ENCODE data around the gene PNPLA7.

DNA sequence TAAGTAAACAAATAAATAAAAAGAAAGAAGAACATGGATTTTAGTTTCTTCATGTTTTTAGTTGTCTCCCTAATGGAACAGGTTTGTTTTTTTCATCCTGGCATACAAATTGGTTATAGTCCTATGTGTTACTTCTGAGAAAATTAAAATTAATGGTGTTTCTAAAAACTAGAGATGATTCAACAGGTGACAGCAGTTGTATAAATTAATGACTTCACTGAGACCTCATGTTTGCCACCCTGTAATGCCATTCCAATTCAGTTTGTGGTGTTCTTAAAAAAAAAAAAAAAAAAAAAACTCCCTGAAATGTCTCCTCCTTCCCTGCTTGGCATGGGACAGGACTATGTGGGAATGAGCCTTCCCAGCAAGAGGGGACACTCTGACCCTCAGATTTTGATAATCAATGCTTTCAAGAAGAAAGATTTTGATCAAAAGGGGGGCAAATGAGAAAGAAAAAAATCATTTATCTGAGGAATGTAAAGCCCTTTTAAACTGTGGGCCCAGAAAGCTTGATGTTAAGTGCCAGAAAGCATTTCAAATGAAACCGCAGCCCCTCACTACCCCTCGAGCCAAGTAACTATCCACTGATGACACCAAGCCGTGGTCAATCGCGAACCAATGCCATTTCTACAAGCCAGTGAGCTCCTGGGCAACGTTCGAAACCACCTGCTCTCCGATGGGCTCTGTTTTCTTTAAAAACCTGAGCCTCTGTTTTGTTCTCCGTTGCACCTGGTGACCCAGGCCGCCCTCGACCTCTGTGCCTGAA is 128.2 kb downstream of the PNPLA7 start:
- TF ChIP-seq, protein P1, sequence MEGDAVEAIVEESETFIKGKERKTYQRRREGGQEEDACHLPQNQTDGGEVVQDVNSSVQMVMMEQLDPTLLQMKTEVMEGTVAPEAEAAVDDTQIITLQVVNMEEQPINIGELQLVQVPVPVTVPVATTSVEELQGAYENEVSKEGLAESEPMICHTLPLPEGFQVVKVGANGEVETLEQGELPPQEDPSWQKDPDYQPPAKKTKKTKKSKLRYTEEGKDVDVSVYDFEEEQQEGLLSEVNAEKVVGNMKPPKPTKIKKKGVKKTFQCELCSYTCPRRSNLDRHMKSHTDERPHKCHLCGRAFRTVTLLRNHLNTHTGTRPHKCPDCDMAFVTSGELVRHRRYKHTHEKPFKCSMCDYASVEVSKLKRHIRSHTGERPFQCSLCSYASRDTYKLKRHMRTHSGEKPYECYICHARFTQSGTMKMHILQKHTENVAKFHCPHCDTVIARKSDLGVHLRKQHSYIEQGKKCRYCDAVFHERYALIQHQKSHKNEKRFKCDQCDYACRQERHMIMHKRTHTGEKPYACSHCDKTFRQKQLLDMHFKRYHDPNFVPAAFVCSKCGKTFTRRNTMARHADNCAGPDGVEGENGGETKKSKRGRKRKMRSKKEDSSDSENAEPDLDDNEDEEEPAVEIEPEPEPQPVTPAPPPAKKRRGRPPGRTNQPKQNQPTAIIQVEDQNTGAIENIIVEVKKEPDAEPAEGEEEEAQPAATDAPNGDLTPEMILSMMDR (IDR thresholded peaks at IDR 0.05; ENCODE audit: low read depth, low read length, missing input control) = no peak
- TF ChIP-seq, protein P2, sequence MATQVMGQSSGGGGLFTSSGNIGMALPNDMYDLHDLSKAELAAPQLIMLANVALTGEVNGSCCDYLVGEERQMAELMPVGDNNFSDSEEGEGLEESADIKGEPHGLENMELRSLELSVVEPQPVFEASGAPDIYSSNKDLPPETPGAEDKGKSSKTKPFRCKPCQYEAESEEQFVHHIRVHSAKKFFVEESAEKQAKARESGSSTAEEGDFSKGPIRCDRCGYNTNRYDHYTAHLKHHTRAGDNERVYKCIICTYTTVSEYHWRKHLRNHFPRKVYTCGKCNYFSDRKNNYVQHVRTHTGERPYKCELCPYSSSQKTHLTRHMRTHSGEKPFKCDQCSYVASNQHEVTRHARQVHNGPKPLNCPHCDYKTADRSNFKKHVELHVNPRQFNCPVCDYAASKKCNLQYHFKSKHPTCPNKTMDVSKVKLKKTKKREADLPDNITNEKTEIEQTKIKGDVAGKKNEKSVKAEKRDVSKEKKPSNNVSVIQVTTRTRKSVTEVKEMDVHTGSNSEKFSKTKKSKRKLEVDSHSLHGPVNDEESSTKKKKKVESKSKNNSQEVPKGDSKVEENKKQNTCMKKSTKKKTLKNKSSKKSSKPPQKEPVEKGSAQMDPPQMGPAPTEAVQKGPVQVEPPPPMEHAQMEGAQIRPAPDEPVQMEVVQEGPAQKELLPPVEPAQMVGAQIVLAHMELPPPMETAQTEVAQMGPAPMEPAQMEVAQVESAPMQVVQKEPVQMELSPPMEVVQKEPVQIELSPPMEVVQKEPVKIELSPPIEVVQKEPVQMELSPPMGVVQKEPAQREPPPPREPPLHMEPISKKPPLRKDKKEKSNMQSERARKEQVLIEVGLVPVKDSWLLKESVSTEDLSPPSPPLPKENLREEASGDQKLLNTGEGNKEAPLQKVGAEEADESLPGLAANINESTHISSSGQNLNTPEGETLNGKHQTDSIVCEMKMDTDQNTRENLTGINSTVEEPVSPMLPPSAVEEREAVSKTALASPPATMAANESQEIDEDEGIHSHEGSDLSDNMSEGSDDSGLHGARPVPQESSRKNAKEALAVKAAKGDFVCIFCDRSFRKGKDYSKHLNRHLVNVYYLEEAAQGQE (IDR thresholded peaks at IDR 0.05) = no peak
- TF ChIP-seq SP1 (IDR thresholded peaks at IDR 0.05) (no peak), JUND (IDR thresholded peaks at IDR 0.05) (no peak), RXRA (IDR thresholded peaks at IDR 0.05) (no peak), RAD21 (IDR thresholded peaks at IDR 0.05) (no peak), TAF1 (conservative IDR thresholded peaks at IDR 0.05) (no peak)
- TF ChIP-seq, protein P3, sequence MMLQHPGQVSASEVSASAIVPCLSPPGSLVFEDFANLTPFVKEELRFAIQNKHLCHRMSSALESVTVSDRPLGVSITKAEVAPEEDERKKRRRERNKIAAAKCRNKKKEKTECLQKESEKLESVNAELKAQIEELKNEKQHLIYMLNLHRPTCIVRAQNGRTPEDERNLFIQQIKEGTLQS (IDR thresholded peaks at IDR 0.05) = no peak
- TF ChIP-seq, protein P4, sequence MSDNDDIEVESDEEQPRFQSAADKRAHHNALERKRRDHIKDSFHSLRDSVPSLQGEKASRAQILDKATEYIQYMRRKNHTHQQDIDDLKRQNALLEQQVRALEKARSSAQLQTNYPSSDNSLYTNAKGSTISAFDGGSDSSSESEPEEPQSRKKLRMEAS (IDR thresholded peaks at IDR 0.05) = no peak
